SJCRH30 (cell line): Measurements from ENCODE around the gene ISM1. TPM values are rescaled to one million over a fixed set of nuclear protein-coding genes. Genes with fewer than 3 reads are reported as not detected.
"Not testable (repeated sequence)": the region's sequence is repeated elsewhere in the genome, so short reads cannot be mapped to it uniquely, and the experiment has no call there.

Source experiments
- DNase-seq, 2 experiments: peaks; one replicate each; pipeline ENCODE4 v3.0.0-alpha.2; 2015 to 2020
- H3K27ac ChIP-seq: fragments of 250-450 bp; sonication (Bioruptor Pico); 2 replicates; pipeline ENCODE4 v1.5.1; 2020; ENCODE audit warnings: mild to moderate bottlenecking, moderate library complexity
- H3K27me3 ChIP-seq: fragments of 250-450 bp; sonication (Bioruptor Pico); 2 replicates; pipeline ENCODE4 v1.5.1; 2020; ENCODE audit warnings: mild to moderate bottlenecking, moderate library complexity
- H3K36me3 ChIP-seq: fragments of 250-450 bp; sonication (Bioruptor Pico); 2 replicates; pipeline ENCODE4 v1.5.1; 2020; ENCODE audit warnings: mild to moderate bottlenecking, moderate library complexity
- H3K4me1 ChIP-seq: fragments of 250-450 bp; sonication (Bioruptor Pico); 2 replicates; pipeline ENCODE4 v1.5.1; 2020; ENCODE audit warnings: mild to moderate bottlenecking, moderate library complexity
- H3K4me3 ChIP-seq: fragments of 250-450 bp; sonication (Bioruptor Pico); 2 replicates; pipeline ENCODE4 v1.5.1; 2020; ENCODE audit warnings: mild to moderate bottlenecking, moderate library complexity
- H3K9me3 ChIP-seq: fragments of 250-450 bp; sonication (Bioruptor Pico); replicated peaks from 2 replicates; pipeline ENCODE4 v1.5.1; 2020; ENCODE audit warnings: mild to moderate bottlenecking, moderate library complexity
- total RNA-seq: library from RNA; depleted of rRNA; stranded (reverse); fragments of >200 nt; shearing (Covaris generic); gene quantifications from 2 replicates; pipeline ENCODE4 v1.2.3, GENCODE V29; 2014

The ISM1 gene
- total RNA-seq, 1 experiment from 2014 or later, result not detected

DNA sequence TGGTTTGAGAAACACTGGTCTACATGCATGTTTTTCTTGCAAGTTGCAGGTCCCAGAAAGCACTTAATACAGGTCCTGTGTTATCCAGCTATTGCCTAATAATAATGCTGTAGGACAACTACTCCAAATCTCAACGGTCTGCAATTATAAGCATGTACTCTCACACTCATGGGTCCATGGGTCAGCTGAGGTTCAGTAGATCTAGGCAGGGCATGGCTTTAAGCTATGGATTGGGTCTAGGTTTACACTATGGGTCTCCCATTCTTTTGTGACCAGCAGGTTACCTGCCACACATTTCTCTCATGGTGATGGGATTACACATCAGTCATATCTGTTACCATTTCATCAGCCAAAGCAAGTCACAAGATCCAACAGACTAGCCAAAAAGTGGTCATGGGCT lies 13.9 kb downstream of the ISM1 start:
- Histone ChIP-seq H3K9me3 (no peaks in the 10 kb centered on the region), H3K4me3 (no peak overlapping the region), H3K27ac (no peak overlapping the region), H3K36me3 (no peaks in the 10 kb centered on the region), H3K4me1 (no peaks in the 10 kb centered on the region), H3K27me3 (no peaks in the 10 kb centered on the region)
- DNase-seq, result no peak

DNA sequence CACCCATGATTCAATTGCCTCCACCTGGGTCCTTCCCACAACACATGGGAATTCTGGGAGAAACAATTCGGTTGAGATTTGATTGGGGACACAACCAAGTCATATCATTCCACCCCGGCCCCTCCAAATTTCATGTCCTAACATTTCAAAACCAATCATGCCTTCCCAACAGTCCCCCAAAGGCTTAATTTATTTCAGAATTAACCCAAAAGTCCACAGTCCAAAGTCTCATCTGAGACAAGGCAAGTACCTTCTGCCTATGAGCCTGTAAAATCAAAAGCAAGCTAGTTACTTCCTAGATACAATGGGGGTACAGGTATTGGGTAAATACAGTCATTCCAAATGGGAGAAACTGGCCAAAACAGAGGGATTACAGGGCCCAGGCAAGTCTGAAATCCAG lies 15.3 kb downstream of the ISM1 start:
- not testable (repeated sequence) for DNase-seq, H3K4me3 ChIP-seq, H3K27me3 ChIP-seq, H3K9me3 ChIP-seq, H3K27ac ChIP-seq, H3K36me3 ChIP-seq, H3K4me1 ChIP-seq

DNA sequence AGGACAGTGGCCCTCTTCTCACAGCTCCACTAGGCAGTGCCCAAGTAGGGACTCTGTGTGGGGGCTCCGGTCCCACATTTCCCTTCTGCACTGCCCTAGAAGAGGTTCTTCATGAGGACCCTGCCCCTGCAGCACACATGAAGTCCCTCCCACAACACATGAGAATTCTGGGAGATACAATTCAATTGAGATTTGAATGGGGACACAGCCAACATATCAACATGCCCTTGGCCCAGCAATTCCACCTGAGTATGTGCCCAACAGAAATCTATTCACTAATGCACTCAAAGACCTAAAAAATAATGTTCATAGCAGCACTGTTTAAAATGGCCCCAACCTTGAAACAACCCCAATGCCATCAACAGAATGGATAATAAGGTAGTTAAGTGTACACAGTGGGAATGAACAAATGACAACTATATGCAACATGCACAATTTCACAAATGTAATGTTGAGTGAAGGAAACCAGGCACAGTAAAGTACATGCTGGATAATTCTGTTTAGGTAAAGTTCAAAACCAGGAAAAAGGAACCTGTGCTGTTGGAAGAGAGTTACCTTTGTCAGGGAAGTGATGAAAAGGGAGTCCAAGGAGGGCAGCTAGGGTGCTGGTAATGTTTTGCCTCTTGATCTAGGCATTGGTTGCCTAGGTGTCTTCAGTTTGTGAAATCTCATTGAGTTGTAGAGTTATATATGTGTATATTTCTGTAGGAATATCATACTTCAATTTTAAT lies 16.1 kb downstream of the ISM1 start:
- Histone ChIP-seq H3K4me3 (no peak overlapping the region), H3K4me1 (no peaks in the 10 kb centered on the region), H3K36me3 (no peaks in the 10 kb centered on the region), H3K27me3 (no peaks in the 10 kb centered on the region), H3K9me3 (no peaks in the 10 kb centered on the region), H3K27ac (no peak overlapping the region)
- DNase-seq, result no peak

DNA sequence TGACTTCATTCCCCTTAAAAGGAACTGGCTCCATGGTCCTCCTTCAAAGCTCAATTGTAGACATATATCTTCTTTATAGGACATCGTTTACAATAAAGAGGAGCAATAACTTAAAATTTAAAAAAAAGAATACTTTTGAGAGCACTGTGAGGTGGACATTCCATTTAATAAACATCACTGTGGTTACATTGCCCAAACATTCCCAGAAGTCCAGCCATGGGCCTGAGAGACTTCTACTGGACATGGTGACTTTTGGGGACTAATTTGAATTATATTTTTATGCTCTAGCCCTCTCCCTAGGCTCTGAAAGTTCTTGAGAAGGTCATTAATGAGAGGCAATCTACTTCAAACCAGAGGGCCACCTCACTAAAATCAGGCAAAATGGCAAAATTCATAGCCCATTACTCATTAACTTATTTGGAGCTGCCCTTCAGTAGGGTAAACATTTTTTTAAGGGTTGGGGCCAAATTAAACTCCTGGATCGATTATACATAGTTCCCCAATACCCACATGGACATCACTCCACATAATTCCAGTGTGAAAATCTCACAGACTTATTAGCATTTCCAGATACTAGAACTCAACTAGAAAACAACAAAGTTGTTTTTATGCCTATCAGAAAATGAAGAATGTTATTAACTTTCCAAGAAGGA lies 17.1 kb downstream of the ISM1 start:
- no peaks in the 10 kb centered on the region for H3K4me1 ChIP-seq
- no peak for DNase-seq

DNA sequence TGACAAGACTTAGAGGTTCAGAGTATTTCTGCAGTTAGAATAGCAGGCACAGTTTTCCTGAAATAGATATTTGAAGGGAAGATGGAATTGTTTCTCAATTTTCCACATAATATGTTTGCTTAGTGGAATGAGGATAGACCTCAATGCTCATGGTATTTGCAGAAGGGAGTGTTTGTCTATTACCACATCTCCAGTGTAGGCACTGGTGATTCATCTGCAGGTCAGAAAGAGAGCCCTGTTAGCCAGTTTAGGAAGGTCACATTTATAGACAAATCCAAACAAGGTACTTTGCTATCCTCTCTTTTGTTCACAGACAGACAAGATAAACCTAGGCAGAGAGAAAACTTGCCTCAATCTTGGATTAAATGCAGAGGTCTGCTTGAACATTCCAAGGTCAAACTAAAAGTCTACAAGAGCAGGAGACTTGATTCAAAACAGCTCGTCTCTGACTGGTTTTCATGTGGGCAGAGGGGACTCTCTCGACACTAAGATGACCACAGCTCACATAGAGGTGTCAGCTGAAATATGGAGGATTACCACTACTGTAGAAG lies 22.8 kb downstream of the ISM1 start:
- H3K4me1 ChIP-seq, result no peaks in the 10 kb centered on the region
- DNase-seq, result no peak
- no peaks in the 10 kb centered on the region for H3K36me3 ChIP-seq
- no peak overlapping the region for H3K4me3 ChIP-seq
- H3K9me3 ChIP-seq, result no peaks in the 10 kb centered on the region
- H3K27ac ChIP-seq, result no peak overlapping the region
- H3K27me3 ChIP-seq, result peaks cover 7% of the 10 kb centered on the region; the same call in 1 of the 2 replicates

More for the DNA sequence above, 17.1 kb downstream of the ISM1 start:
- H3K36me3 ChIP-seq, result no peaks in the 10 kb centered on the region
- no peaks in the 10 kb centered on the region for H3K27me3 ChIP-seq
- no peak overlapping the region for H3K4me3 ChIP-seq
- no peaks in the 10 kb centered on the region for H3K9me3 ChIP-seq
- H3K27ac ChIP-seq, result no peak overlapping the region

DNA sequence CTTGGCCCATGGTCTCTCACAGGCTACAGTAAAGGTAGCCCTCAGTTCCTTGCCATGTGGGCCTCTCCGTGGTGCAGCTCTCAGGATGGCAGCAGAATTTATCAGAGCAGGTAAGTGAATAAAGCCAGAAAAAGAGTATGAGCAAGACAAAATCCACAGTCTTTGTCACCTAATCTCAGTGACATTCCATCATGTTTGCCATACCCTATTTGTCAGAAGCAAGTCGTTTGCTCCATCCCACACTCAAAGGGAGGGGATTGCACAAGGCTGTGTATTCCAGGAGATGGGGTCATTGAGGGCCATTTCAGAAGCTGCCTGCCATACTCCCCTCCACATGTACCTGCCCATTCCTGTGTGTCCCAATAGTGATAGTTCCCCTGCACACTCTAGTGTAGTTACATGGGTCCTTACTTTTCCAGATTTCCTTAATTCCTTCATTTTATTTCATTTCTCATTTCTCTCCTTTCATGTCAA lies 24.2 kb downstream of the ISM1 start:
- no peak for DNase-seq
- no peaks in the 10 kb centered on the region for H3K9me3 ChIP-seq
- no peaks in the 10 kb centered on the region for H3K36me3 ChIP-seq
- H3K4me1 ChIP-seq, result no peaks in the 10 kb centered on the region
- H3K27ac ChIP-seq, result no peak overlapping the region
- peaks cover 11% of the 10 kb centered on the region; the same call in 1 of the 2 replicates for H3K27me3 ChIP-seq
- no peak overlapping the region for H3K4me3 ChIP-seq

DNA sequence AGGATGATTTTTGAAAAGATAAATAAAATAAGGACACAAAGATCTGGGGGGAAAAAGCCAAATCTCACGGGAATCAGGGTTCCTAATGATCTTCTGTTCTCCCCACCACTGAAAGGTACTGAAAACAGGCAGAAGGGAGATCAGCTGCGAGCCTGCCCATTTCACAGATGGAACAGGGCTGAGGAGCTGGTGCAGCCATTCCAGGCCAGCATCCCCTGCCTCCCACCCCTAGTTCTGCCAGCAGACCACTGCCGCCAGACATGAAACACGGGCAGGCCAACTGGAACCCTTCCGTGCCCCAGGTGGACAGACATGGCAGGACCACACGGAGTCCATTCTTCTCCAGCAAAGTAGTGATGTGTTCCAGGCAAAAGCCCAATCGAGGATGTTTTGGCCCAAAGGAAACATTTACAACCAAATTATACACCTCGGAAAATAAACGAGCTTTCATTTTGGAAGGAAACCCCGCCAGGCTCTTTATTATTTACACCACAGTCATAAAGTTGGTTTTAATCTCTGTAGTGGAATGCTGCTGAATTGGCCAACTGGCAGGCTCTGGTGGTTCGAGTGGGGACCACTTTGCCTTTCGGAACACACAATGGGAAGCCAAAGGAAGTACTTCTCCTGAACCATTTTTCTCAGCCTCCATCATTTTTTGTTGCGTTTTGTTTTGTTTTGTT lies 28.2 kb downstream of the ISM1 start:
- H3K36me3 ChIP-seq, result no peaks in the 10 kb centered on the region
- DNase-seq, result no peak
- H3K4me3 ChIP-seq, result no peak overlapping the region
- H3K27me3 ChIP-seq, result peaks cover 11% of the 10 kb centered on the region; the same call in 1 of the 2 replicates
- H3K27ac ChIP-seq, result no peak overlapping the region
- H3K9me3 ChIP-seq, result no peaks in the 10 kb centered on the region
- H3K4me1 ChIP-seq, result no peaks in the 10 kb centered on the region

DNA sequence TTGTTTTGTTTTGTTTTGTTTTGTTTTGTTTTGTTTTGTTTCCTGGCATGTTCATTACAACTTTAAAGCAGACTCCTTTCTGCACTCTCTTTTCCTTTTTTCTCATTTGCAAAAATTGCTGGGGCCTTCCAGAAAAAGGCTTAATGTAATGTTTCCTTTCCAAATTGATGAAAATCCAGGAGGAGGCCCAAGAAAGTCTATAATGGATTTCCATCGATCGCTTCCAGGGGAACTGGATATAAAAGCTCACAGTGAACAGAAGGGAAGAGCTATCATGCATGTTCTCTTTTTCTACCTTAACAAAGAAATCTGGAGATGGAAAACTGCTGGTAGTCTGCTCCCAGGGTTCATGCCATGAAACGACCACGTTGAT lies 28.7 kb downstream of the ISM1 start:
- no peaks in the 10 kb centered on the region for H3K36me3 ChIP-seq
- H3K27ac ChIP-seq, result no peak overlapping the region
- no peak overlapping the region for H3K4me3 ChIP-seq
- no peaks in the 10 kb centered on the region for H3K4me1 ChIP-seq
- H3K27me3 ChIP-seq, result peaks cover 11% of the 10 kb centered on the region; the same call in 1 of the 2 replicates
- no peaks in the 10 kb centered on the region for H3K9me3 ChIP-seq
- no peak for DNase-seq

DNA sequence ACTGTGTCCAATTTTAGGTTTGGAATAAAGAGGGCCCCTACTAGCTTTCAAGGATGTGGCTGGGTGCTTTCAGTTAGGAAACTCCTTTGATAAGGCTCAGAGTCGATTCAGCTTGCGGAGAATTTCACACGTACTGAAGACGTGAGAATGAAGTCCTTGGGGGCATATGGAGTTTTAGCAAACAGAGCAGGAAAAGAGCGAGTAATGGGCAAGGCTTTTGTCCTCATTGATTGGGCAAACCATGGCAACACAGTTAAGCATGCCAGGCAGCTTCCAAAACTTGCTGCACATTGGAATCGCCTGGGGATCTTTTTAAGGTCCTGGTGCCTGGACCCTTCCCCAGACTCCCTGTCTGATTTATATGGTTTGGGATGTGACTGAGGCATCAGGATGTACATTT lies 29.2 kb downstream of the ISM1 start:
- DNase-seq, result no peak
- peaks cover 11% of the 10 kb centered on the region; the same call in 1 of the 2 replicates for H3K27me3 ChIP-seq
- no peak overlapping the region for H3K4me3 ChIP-seq
- no peak overlapping the region for H3K27ac ChIP-seq
- no peaks in the 10 kb centered on the region for H3K4me1 ChIP-seq
- H3K36me3 ChIP-seq, result no peaks in the 10 kb centered on the region
- H3K9me3 ChIP-seq, result no peaks in the 10 kb centered on the region

DNA sequence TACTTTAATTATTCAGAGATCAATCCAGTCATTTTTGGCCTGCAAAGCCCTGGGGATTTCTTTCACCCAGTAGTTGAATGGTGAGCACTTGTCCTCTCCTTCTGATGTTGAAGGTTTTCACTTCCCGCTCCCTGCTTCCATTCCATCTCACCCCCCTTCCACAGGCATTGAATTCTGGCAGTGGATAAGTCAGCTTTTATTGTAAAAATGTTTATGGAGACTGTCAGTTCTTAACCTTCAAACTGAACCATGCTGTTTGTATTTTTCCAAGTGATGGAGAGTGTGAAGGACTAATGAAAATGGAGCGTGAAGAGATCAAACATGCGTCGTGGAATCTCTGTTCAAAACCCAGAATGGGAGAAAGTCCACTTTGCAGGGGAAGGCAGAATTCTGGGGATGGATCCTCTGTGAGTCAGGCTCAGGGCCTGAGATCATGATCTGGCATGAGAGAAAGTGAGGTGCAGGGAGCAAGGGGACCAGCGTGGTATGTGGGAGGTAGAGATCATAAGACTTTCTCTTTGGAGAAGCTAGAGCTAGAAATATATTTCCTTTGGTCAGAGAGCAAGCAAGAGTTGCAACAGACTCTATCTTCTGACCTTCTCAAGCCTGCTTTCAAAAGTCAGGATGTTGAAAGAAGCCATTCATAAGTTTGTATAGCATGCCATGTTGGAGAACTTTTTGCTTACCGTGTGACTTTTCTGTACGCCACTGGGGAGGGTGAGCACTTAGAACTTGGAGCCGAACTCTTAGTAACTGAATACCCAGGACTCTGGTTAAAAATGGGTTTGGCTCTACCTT lies 30.2 kb downstream of the ISM1 start:
- no peaks in the 10 kb centered on the region for H3K4me1 ChIP-seq
- no peak overlapping the region for H3K27ac ChIP-seq
- no peaks in the 10 kb centered on the region for H3K9me3 ChIP-seq
- no peak for DNase-seq
- H3K36me3 ChIP-seq, result no peaks in the 10 kb centered on the region
- H3K27me3 ChIP-seq, result peaks cover 11% of the 10 kb centered on the region; the same call in 1 of the 2 replicates
- no peak overlapping the region for H3K4me3 ChIP-seq

DNA sequence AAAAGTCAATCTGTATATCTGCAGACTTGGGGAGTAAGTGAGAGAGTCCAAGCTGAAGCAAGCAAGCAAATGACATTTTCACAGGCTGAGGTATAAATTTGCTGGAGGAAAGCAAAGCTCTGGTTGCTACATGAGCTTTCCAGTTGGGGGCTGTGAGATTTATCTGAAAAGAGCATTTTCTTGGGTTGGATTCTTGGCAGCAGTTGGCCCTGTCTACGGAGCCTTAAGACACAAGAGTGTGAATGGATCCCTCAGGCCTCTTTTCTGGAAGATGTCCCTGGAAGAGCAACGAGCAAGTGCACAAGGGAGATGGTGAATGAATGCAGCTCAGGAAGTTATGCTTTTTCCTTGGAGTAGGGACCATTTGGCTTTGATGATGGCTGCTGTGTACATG lies 30.8 kb downstream of the ISM1 start:
- Histone ChIP-seq H3K27ac (no peak overlapping the region), H3K9me3 (no peaks in the 10 kb centered on the region), H3K4me1 (no peaks in the 10 kb centered on the region), H3K36me3 (no peaks in the 10 kb centered on the region), H3K4me3 (no peak overlapping the region), H3K27me3 (peaks cover 11% of the 10 kb centered on the region; the same call in 1 of the 2 replicates)
- DNase-seq, result no peak

DNA sequence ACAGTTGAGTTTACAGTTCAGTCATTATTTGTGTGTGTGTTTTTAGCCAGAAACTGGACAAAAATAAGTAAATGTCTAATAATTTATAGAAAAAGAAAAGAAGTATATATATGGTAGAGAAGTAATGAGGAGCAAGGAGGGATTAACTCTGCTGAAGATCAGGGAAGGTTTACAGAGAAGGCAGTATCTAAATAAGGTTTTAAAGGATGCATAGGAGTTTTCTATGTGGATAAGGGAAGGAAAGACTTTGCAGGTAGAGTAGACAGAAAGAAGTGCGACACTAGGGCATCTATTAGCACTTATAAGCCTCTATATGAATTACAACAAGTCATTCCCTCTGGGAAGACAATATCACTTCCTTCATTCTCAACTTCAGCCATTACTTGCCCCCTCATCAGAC lies 34.3 kb downstream of the ISM1 start:
- H3K4me3 ChIP-seq, result no peak overlapping the region
- H3K36me3 ChIP-seq, result no peaks in the 10 kb centered on the region
- no peaks in the 10 kb centered on the region for H3K27me3 ChIP-seq
- no peaks in the 10 kb centered on the region for H3K4me1 ChIP-seq
- no peaks in the 10 kb centered on the region for H3K9me3 ChIP-seq
- no peak for DNase-seq
- no peak overlapping the region for H3K27ac ChIP-seq

DNA sequence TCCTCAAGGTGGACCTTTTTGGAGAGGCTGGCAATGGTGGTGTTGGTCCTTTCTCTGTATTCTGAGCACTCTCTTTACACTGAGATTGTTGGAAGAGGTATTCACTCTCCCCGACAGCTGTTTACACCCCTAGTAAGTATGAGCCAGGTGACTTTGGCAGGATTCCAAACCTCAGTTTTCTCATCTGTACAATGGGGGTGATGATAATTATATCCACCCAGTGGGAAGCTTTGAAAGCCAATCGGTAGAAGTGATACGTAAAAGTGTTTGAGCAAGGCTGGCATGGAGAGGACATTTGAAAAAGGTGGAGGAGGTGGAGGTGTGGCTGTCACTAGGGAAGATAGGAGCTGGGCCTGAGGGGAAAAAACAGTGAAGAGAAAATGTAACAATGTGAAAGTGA lies 35.5 kb downstream of the ISM1 start:
- Histone ChIP-seq H3K27me3 (no peaks in the 10 kb centered on the region), H3K4me1 (no peaks in the 10 kb centered on the region), H3K4me3 (no peak overlapping the region), H3K36me3 (no peaks in the 10 kb centered on the region), H3K27ac (no peak overlapping the region), H3K9me3 (no peaks in the 10 kb centered on the region)
- no peak for DNase-seq

DNA sequence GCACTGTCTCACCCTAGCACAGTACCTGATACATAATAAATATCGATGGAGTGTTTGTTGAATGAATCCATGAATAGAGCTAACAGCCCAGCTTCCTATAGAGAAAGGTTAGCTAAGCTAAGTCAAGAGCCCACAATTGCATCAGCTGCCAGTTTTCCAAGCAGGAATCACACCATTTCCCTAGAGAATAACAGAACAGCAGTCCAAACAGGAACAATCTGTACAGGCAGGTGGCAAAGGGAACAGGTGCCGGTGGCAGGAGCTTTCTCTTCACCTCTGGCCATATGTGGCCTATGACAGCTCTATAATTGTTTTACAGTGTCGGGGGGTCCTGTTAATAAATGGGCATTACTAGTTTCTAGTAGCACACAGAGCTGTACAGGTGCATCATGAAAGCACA lies 38.8 kb downstream of the ISM1 start:
- no peak overlapping the region for H3K4me3 ChIP-seq
- H3K36me3 ChIP-seq, result no peaks in the 10 kb centered on the region
- peaks cover 14% of the 10 kb centered on the region for H3K4me1 ChIP-seq
- H3K27ac ChIP-seq, result no peak overlapping the region
- H3K9me3 ChIP-seq, result no peaks in the 10 kb centered on the region
- DNase-seq, result no peak
- H3K27me3 ChIP-seq, result no peaks in the 10 kb centered on the region
